WERI-Rb-1 (cell line): ENCODE results near the gene PLXNB2.

Source experiments
- DNase-seq: peaks from one replicate; pipeline ENCODE4 v3.0.0-alpha.2; 2020
- H3K27ac ChIP-seq: fragments of 250-450 bp; sonication (Bioruptor Pico); 2 replicates; pipeline ENCODE4 v1.5.1; 2020; ENCODE audit warnings: mild to moderate bottlenecking, moderate library complexity
- H3K27me3 ChIP-seq: fragments of 250-450 bp; sonication (Bioruptor Pico); 2 replicates; pipeline ENCODE4 v1.5.1; 2021; ENCODE audit warnings: mild to moderate bottlenecking, low read depth, moderate library complexity; ENCODE audit not compliant: insufficient read depth, severe bottlenecking
- H3K36me3 ChIP-seq: fragments of 250-450 bp; sonication (Bioruptor Pico); 2 replicates; pipeline ENCODE4 v1.5.1; 2020; ENCODE audit warnings: mild to moderate bottlenecking, moderate library complexity
- H3K4me3 ChIP-seq: 2 replicates; pipeline ENCODE4 v1.5.1; 2011; ENCODE audit warnings: low read depth, mild to moderate bottlenecking, control low read depth, low read length
- H3K9me3 ChIP-seq: fragments of 250-450 bp; sonication (Bioruptor Pico); 2 replicates; pipeline ENCODE4 v1.5.1; 2021; ENCODE audit warnings: mild to moderate bottlenecking, moderate library complexity; ENCODE audit not compliant: severe bottlenecking
- TF ChIP-seq, protein P1 (sequence below): IDR thresholded peaks from 2 replicates; pipeline ENCODE4 v1.5.1; 2011; ENCODE audit warnings: low read depth, mild to moderate bottlenecking, control low read depth, inconsistent platforms, low read length

PLXNB2 gene

DNA sequence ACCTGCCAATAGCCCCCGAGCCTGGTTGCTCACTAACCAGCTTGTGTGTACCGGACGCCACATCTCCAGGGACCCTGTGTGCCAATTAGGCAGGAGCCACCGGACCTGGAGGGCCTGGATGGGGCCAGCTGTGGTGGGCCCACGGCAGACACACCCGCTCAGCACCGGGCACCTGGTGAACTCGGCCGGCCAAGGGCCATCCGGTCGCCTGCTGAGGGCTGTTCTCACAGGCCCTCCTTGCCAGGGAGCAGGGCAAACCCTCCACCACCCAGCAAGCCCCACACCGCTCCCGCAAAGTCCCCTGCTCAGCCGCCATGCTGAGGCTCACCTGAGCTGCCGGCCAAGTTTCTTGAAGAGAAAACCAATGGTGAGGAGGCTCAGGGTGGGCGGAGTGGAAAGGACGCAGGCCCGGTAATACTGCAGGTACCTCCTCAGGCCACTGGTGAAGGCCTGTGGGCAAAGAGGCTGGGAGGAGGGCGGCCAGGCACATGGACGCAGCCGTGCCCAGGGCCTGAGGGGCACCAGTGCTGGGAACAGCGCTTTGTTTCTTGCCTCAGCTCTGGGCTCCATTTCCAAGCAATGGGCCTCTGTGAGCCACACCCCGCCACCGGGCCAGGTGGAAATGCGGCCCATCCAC lies 79.7 kb downstream of the PLXNB2 start:
- Histone ChIP-seq H3K36me3 (peaks cover 24% of the 10 kb centered on the region), H3K27ac (no peak overlapping the region), H3K27me3 (no peaks in the 10 kb centered on the region), H3K4me3 (no peak overlapping the region), H3K9me3 (no peaks in the 10 kb centered on the region)
- DNase-seq = no peak
- TF ChIP-seq, protein P1, sequence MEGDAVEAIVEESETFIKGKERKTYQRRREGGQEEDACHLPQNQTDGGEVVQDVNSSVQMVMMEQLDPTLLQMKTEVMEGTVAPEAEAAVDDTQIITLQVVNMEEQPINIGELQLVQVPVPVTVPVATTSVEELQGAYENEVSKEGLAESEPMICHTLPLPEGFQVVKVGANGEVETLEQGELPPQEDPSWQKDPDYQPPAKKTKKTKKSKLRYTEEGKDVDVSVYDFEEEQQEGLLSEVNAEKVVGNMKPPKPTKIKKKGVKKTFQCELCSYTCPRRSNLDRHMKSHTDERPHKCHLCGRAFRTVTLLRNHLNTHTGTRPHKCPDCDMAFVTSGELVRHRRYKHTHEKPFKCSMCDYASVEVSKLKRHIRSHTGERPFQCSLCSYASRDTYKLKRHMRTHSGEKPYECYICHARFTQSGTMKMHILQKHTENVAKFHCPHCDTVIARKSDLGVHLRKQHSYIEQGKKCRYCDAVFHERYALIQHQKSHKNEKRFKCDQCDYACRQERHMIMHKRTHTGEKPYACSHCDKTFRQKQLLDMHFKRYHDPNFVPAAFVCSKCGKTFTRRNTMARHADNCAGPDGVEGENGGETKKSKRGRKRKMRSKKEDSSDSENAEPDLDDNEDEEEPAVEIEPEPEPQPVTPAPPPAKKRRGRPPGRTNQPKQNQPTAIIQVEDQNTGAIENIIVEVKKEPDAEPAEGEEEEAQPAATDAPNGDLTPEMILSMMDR = no peak

DNA sequence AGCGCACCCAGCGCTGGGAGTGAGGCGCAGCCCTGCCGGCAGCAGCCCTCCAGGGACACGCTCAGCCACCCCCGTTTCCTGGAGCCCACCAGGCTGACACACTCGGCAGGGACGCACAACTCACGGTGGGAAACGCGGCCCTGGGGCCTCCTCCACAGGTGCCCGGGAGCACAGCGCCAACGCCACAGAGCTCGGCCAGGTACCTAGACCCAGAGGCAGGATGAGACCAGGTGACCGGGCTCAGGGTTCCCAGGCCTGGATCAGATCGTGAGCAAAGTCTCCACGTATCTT lies 80.6 kb downstream of the PLXNB2 start:
- Histone ChIP-seq H3K4me3 (no peak overlapping the region), H3K9me3 (no peaks in the 10 kb centered on the region), H3K36me3 (peaks cover 30% of the 10 kb centered on the region), H3K27me3 (no peaks in the 10 kb centered on the region), H3K27ac (no peak overlapping the region)
- no peak for DNase-seq
- TF ChIP-seq, protein P1 = no peak

DNA sequence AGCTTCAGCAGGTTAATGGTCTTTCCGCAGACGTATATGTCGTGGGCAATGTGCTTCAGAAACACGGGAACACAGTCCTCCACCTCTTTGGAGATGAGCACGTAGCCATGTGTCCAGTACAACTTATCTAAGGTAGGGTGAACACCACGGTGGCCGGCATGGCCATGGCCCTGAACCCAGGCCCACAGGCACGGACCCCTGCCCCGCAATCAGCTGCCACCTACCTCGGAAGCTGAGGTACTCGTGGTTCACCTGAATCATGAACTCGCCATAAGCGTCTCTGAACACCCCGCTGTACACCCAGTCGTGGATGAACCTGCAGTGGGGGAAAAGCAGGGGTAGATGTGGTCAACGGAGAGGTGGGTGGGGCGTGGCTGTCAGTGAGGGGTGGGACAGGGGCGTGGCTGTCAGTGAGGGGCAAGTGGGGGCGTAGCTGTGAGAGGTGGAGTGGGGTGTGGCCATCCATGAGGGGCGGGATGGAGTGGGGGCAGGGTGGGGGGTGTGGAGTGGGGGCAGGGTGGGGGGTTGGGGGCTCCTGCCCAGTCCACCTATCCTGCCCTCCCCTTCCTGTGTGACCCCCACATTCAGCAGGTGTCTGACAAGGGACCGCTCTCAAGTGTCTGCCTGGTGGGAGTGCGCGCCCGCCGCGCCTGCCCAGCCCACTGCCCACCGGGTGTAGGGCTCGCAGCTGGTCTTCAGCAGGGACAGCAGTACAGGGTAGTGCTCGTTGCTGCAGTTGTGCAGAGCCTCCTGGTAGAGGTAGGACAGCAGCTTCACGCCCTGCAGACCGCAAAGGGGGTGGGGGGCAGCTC lies 81.2 kb downstream of the PLXNB2 start:
- TF ChIP-seq, protein P1 = no peak
- no peaks in the 10 kb centered on the region for H3K9me3 ChIP-seq
- peaks cover 36% of the 10 kb centered on the region for H3K36me3 ChIP-seq
- no peak overlapping the region for H3K27ac ChIP-seq
- H3K4me3 ChIP-seq = no peak overlapping the region
- no peaks in the 10 kb centered on the region for H3K27me3 ChIP-seq
- DNase-seq = no peak

DNA sequence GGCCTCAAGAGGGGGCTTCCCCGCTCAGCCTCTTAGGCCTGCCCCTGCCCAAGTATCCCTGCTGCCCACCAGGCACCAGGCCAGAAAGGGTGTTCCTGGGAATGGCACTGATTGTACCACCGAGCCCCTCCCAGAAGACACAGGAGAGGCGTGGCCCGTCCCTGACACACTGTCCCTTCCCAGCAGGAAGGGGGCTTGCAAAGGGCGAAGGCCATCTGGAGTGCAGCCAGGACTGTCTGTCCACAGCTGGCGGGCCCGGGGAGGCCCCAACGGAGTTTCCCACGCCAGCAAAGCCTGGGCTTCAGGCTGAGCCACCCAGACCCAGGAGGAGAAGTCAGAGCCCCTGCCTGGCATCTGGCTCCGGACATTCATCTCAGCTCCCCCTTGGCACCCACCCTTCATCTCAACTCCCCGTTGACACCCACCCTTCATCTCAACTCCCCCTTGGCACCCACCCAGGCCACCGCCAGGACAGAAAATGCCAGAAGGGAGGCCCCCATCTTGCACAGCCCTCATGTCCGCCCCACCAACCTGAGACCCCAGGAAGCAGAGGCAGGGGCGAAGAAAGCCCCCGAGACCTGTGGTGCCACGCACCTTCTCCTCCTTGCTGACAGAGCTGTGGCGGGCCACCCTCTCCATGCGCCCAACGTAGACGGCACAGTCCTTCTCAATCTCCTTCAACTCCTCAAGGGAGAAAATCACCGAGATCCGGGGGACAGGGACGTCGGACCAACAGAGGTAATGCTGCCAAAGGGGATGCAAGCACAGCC lies 82.1 kb downstream of the PLXNB2 start:
- H3K36me3 ChIP-seq = peaks cover 40% of the 10 kb centered on the region
- no peaks in the 10 kb centered on the region for H3K9me3 ChIP-seq
- no peak for DNase-seq
- no peak overlapping the region for H3K27ac ChIP-seq
- no peak overlapping the region for H3K4me3 ChIP-seq
- H3K27me3 ChIP-seq = no peaks in the 10 kb centered on the region
- TF ChIP-seq, protein P1 = no peak
